Mucosa of rectum (tissue), 2 donors: ENCODE measurements around the gene KNDC1.

Experiments
- H3K27ac ChIP-seq, 2 donors: one replicate each; pipeline ENCODE4 v1.7.0; 2013; ENCODE audit warnings: inconsistent platforms in 2 of 2, low read depth in 2 of 2, low read length in 2 of 2
- H3K27me3 ChIP-seq, 2 donors: one replicate each; pipeline ENCODE4 v1.7.0; 2013; ENCODE audit warnings: low read length in 2 of 2; ENCODE audit not compliant: control insufficient read depth in 2 of 2, insufficient read depth in 2 of 2
- H3K36me3 ChIP-seq, 2 donors: one replicate each; pipeline ENCODE4 v1.7.0; 2013; ENCODE audit warnings: low read length in 2 of 2; ENCODE audit not compliant: control insufficient read depth in 2 of 2, insufficient read depth in 2 of 2
- H3K4me1 ChIP-seq, 2 donors: one replicate each; pipeline ENCODE4 v1.7.0; 2013; ENCODE audit warnings: low read length in 2 of 2, mild to moderate bottlenecking in 1 of 2; ENCODE audit not compliant: control insufficient read depth in 2 of 2, insufficient read depth in 2 of 2
- H3K4me3 ChIP-seq, 2 donors: one replicate each; pipeline ENCODE4 v1.7.0; 2013; ENCODE audit warnings: low read length in 2 of 2
- H3K9ac ChIP-seq, 2 donors: one replicate each; pipeline ENCODE4 v1.7.0; 2013; ENCODE audit warnings: low read length in 2 of 2, low read depth in 1 of 2, mild to moderate bottlenecking in 1 of 2
- H3K9me3 ChIP-seq, 2 donors: one replicate each; pipeline ENCODE4 v1.7.0; 2013; ENCODE audit warnings: low read length in 2 of 2; ENCODE audit not compliant: control insufficient read depth in 2 of 2
- donor health status: healthy.
- donor health status: Normal muscosa, but diverticular disease.

The KNDC1 gene

GRCh38 chr10:133116455-133116854 is 43.6 kb upstream of the KNDC1 start:
- Histone ChIP-seq H3K36me3 (no peaks in the 10 kb centered on the region), H3K27ac (no peak overlapping the region), H3K9ac (no peak overlapping the region), H3K9me3 (peaks cover 0 to 3% of the 10 kb centered on the region in 2 donors), H3K4me3 (no peak overlapping the region), H3K27me3 (no peaks in the 10 kb centered on the region), H3K4me1 (no peaks in the 10 kb centered on the region)

- peaks cover 0 to 3% of the 10 kb centered on the region in 2 donors for H3K9me3 ChIP-seq
- H3K27ac ChIP-seq, result no peak overlapping the region
- no peak overlapping the region for H3K4me3 ChIP-seq
- H3K27me3 ChIP-seq, result no peaks in the 10 kb centered on the region
- no peaks in the 10 kb centered on the region for H3K4me1 ChIP-seq
- no peaks in the 10 kb centered on the region for H3K36me3 ChIP-seq
- no peak overlapping the region for H3K9ac ChIP-seq
Observed at GRCh38 chr10:133117036-133117687, 42.9 kb upstream of the KNDC1 start.

- Histone ChIP-seq H3K27me3 (no peaks in the 10 kb centered on the region), H3K9me3 (peaks cover 0 to 3% of the 10 kb centered on the region in 2 donors), H3K27ac (no peak overlapping the region), H3K9ac (no peak overlapping the region), H3K36me3 (no peaks in the 10 kb centered on the region), H3K4me3 (no peak overlapping the region), H3K4me1 (no peaks in the 10 kb centered on the region)
Observed at GRCh38 chr10:133117688-133118071, 42.3 kb upstream of the KNDC1 start.

- Histone ChIP-seq H3K36me3 (no peaks in the 10 kb centered on the region), H3K27me3 (no peaks in the 10 kb centered on the region), H3K9me3 (peaks cover 0 to 3% of the 10 kb centered on the region in 2 donors), H3K9ac (no peak overlapping the region), H3K4me1 (no peaks in the 10 kb centered on the region), H3K27ac (no peak overlapping the region), H3K4me3 (no peak overlapping the region)
Observed at GRCh38 chr10:133121479-133121878, 38.5 kb upstream of the KNDC1 start.

DNA sequence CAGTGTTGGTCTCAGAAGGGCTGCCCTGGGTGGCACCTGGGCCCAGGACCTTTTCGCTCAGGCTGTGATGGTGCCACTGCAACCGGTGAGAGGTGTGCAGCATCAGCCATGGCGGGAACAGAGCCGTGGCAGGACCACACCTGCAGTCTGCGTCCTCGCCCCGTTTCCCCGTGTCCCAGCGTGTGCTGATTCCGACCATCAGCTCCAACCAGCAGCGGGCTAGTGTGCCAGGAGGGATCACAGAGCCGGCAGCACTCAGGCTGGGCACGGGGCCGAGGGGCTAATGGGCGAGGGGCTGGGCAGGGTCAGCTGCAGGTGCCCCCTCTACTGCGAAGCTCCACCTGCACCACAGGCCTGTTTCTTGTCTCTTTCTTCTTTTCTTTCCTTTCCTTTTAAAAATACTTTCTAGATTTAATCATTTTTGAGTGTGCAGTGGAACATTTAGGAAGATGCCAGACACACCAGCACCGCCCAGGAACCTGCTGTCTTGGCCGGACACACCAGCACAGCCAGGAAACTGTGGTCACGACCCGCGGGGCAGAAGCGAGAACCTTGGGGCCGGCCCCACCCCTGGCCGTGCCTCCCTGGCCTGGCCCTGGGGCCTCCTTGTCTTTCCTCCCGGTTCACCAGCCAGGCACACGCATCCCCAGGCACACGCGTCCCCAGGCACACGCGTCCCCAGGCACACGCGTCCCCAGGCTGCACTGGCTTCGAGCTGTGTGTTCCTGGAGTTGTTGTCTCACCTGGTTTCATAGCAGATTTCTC is 37.7 kb upstream of the KNDC1 start:
- no peak overlapping the region for H3K27ac ChIP-seq
- no peaks in the 10 kb centered on the region for H3K27me3 ChIP-seq
- H3K4me1 ChIP-seq, result no peaks in the 10 kb centered on the region
- no peaks in the 10 kb centered on the region for H3K36me3 ChIP-seq
- no peak overlapping the region for H3K9ac ChIP-seq
- no peak overlapping the region for H3K4me3 ChIP-seq
- peaks cover 0 to 3% of the 10 kb centered on the region in 2 donors for H3K9me3 ChIP-seq

DNA sequence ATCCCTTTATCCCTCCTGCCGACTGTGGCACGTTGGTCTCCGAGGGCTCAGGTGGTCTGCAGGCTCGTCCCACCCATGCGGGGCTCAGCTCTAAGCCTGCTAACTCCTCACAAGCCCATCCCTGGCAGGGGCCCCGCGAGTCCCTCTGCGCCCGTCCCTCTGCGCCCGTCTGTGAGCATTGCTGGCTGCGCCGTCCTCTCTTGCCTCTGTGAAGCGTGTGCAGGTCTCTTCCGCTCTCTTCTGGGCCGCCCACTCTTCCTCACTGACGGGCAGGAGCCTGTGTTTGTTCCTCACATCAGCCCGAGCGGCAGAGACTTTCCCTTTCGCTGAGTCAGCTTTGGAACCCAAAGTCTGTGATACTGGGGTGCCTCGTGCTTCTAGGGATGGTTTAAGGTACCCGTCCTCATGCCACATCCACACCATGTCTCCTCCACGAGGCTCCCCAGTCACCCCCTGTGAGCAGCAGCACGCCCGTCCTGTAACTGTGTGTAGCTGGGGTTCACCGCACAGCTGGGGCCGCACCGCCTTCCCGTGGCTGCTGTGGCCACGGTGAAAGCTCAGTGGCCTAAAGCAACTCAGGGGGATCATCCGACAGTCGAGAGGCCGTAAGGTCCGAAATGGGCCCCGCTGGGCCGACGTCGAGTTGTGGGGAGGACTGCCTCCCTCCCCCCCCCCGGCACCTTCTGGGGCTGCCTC is 36.8 kb upstream of the KNDC1 start:
- Histone ChIP-seq H3K9ac (no peak overlapping the region), H3K9me3 (peaks cover 0 to 3% of the 10 kb centered on the region in 2 donors), H3K4me1 (no peaks in the 10 kb centered on the region), H3K36me3 (no peaks in the 10 kb centered on the region), H3K27ac (no peak overlapping the region), H3K4me3 (no peak overlapping the region), H3K27me3 (no peaks in the 10 kb centered on the region)

DNA sequence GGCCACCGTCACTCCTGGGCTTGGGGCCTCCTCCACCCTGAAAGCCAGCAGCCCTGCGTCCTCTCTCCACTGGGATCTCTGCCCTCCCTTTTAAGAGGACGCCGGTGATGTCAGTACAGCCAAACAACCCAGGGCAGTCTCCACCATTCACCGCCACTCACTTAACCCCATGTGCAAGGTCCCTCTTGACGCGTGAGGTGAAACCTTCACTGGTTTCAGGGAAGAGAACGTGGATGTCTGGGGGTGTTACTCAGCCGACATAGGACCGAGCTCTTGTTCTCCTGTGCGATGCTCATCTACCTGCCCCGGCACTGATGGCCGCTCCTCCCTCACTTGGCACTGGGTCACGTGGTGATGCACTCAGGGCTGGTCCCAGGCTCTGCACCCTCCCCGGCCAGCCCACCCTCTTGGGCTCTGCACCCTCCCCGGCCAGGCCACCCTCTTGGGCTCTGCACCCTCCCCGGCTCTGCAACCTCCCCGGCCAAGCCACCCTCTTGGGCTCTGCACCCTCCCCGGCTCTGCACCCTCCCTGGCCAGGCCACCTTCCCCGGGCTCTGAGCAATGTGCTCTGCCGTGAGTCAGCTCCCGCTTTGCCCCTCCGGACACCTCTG is 36.2 kb upstream of the KNDC1 start:
- H3K4me1 ChIP-seq, result no peaks in the 10 kb centered on the region
- H3K36me3 ChIP-seq, result no peaks in the 10 kb centered on the region
- H3K4me3 ChIP-seq, result no peak overlapping the region
- H3K9ac ChIP-seq, result no peak overlapping the region
- H3K27ac ChIP-seq, result no peak overlapping the region
- H3K27me3 ChIP-seq, result no peaks in the 10 kb centered on the region
- peaks cover 0 to under 1% of the 10 kb centered on the region in 2 donors for H3K9me3 ChIP-seq

DNA sequence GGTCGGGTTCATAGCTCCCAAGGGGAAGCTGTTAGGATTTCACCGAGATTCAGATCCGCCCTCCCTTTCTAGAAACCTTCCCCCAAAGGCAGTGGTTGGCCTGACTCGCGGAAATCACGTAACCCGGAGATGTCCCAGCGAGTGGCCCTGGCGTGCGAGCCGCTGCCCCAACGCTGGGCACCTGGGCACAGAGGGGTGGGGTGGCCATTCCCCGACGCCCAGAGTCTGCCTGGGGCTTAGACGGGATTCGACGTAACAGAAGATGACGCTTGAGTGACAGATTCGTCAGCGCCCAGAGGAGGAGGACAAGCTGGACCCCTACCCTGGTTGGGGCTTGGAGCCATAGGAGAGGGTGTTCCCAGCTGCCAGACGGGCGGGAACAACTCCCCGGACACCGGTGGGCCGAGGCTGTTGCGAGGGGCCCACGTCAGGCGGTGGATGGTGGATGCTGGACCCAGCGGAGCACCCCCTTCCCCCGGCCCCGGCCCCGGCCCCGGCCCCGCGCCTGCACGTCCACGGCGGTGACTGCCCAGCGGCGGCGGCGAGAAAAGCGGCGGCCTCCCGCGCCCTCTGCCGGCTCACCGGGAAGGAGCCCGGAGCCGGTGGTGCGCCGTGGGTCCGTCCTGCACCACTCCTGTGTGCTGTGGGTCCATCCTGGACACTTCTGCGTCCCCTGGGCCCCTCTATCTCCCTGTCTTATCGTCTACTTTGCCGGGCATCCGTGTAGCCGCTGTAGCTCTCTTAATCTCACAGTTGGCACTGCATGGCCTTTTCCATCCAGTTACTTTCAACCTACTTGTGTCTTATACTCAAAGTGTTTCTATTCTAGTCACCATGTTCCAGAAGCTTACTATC is 35.4 kb upstream of the KNDC1 start:
- no peaks in the 10 kb centered on the region for H3K9me3 ChIP-seq
- no peaks in the 10 kb centered on the region for H3K36me3 ChIP-seq
- no peak overlapping the region for H3K4me3 ChIP-seq
- no peak overlapping the region for H3K27ac ChIP-seq
- H3K27me3 ChIP-seq, result no peaks in the 10 kb centered on the region
- H3K4me1 ChIP-seq, result no peaks in the 10 kb centered on the region
- no peak overlapping the region for H3K9ac ChIP-seq

GRCh38 chr10:133125901-133126300 is 34.1 kb upstream of the KNDC1 start:
- Histone ChIP-seq H3K27me3 (no peaks in the 10 kb centered on the region), H3K4me1 (no peaks in the 10 kb centered on the region), H3K36me3 (no peaks in the 10 kb centered on the region), H3K27ac (no peak overlapping the region), H3K9ac (no peak overlapping the region), H3K9me3 (no peaks in the 10 kb centered on the region), H3K4me3 (no peak overlapping the region)
